HT1080 (cell line): ENCODE results near the gene PRXL2A. TPM values are rescaled to one million over a fixed set of nuclear protein-coding genes. Genes with fewer than 3 reads are reported as not detected.
A peak's percentile ranks its signal among the peaks of the same experiment; 100 is the strongest.
"Not testable (repeated sequence)": the region's sequence is repeated elsewhere in the genome, so short reads cannot be mapped to it uniquely, and the experiment has no call there.

Source experiments
- DNase-seq: peaks from one replicate; pipeline ENCODE4 v3.0.0-alpha.2; 2015; ENCODE audit warnings: low read depth
- total RNA-seq: library from RNA; depleted of rRNA; stranded (reverse); fragments of >200 nt; shearing (Covaris generic); gene quantifications from 2 replicates; pipeline ENCODE4 v1.2.3, GENCODE V29; 2014; rRNA removed

PRXL2A gene
- total RNA-seq, 1 experiment from 2014 or later = 0.39 TPM

GRCh38 chr10:80473692-80474596 lies 65.6 kb downstream of the PRXL2A start:
- peak; percentile 29 for DNase-seq

GRCh38 chr10:80474597-80474910 lies 66.2 kb downstream of the PRXL2A start:
- DNase-seq = no peak

- no peak for DNase-seq
Measured at GRCh38 chr10:80474941-80475340, 66.6 kb downstream of the PRXL2A start.

GRCh38 chr10:80475641-80476040 lies 67.3 kb downstream of the PRXL2A start:
- DNase-seq = not testable (repeated sequence)

- no peak for DNase-seq
Measured at GRCh38 chr10:80476685-80477084, 68.3 kb downstream of the PRXL2A start.

- peak; percentile 95 for DNase-seq
Measured at GRCh38 chr10:80477813-80478212, 69.5 kb downstream of the PRXL2A start.

GRCh38 chr10:80480373-80480772 lies 72.0 kb downstream of the PRXL2A start:
- not testable (repeated sequence) for DNase-seq

GRCh38 chr10:80480852-80481251 lies 72.5 kb downstream of the PRXL2A start:
- no peak for DNase-seq

GRCh38 chr10:80484243-80484642 lies 75.9 kb downstream of the PRXL2A start:
- no peak for DNase-seq

- no peak for DNase-seq
Measured at GRCh38 chr10:80484676-80485075, 76.3 kb downstream of the PRXL2A start.

- DNase-seq = no peak
Measured at GRCh38 chr10:80485076-80485945, 77.0 kb downstream of the PRXL2A start.

- DNase-seq = no peak
Measured at GRCh38 chr10:80485946-80486764, 77.8 kb downstream of the PRXL2A start.

Other genes with a start within 250 kb of the PRXL2A start
- 88.3 and 114 TPM in 2 replicates for gene ANXA11, start 203.0 kb upstream of the PRXL2A start, total RNA-seq
- gene MAT1A, start 118.9 kb upstream of the PRXL2A start, total RNA-seq = 0.13 and 0.94 TPM in 2 replicates
- not detected in 2 replicates for gene DYDC1, start 51.8 kb upstream of the PRXL2A start, total RNA-seq
- 0.20 and 0.53 TPM in 2 replicates for gene DYDC2, start 51.8 kb upstream of the PRXL2A start, total RNA-seq
- 26.8 and 43.1 TPM in 2 replicates for gene TSPAN14, start 45.8 kb downstream of the PRXL2A start, total RNA-seq
- 0.05 TPM in 1 of 2 replicates, not detected in the other for gene SH2D4B, start 129.4 kb downstream of the PRXL2A start, total RNA-seq